Small intestine (tissue), 7 donors: ENCODE results near the gene BOC. TPM values are rescaled to one million over a fixed set of nuclear protein-coding genes. Genes with fewer than 3 reads are reported as not detected.

Experiments
- DNase-seq, 2 donors: peaks; one replicate each; pipeline versions ENCODE4 v3.0.0 to v3.0.0-alpha.2; 2013
- FAIRE-seq: peaks from 2 replicates; lab custom pipeline; 2012; peaks lifted over from hg19 to GRCh38; lab: Jason Lieb, UNC
- H3K27ac ChIP-seq, 3 donors: one replicate each; pipeline ENCODE4 v1.5.1; 2013; ENCODE audit warnings: low read length in 2 of 3, mild to moderate bottlenecking in 2 of 3, control low read depth in 1 of 3, inconsistent platforms in 1 of 3, low read depth in 1 of 3, moderate library complexity in 1 of 3
- H3K27me3 ChIP-seq, 3 donors: one replicate each; pipeline ENCODE4 v1.6.1; 2013; ENCODE audit warnings: low read length in 3 of 3, inconsistent platforms in 1 of 3; ENCODE audit not compliant: control insufficient read depth in 3 of 3, insufficient read depth in 3 of 3
- H3K36me3 ChIP-seq, 3 donors: one replicate each; pipeline ENCODE4 v1.6.1; 2013; ENCODE audit warnings: low read length in 3 of 3, inconsistent platforms in 1 of 3, low read depth in 1 of 3, mild to moderate bottlenecking in 1 of 3, moderate library complexity in 1 of 3; ENCODE audit not compliant: control insufficient read depth in 3 of 3, insufficient read depth in 2 of 3
- H3K4me1 ChIP-seq, 3 donors: one replicate each; pipeline ENCODE4 v1.6.1; 2013; ENCODE audit warnings: low read length in 2 of 3, inconsistent platforms in 1 of 3, low read depth in 1 of 3, mild to moderate bottlenecking in 1 of 3, moderate library complexity in 1 of 3; ENCODE audit not compliant: control insufficient read depth in 3 of 3, insufficient read depth in 2 of 3
- H3K4me3 ChIP-seq, 3 donors: one replicate each; pipeline ENCODE4 v1.5.1; 2013; ENCODE audit warnings: low read length in 3 of 3, control low read depth in 1 of 3, inconsistent platforms in 1 of 3, low read depth in 1 of 3, mild to moderate bottlenecking in 1 of 3, moderate library complexity in 1 of 3
- H3K9me3 ChIP-seq, 2 donors: one replicate each; pipeline ENCODE4 v1.6.1; 2013; ENCODE audit warnings: low read depth in 1 of 2, low read length in 1 of 2; ENCODE audit not compliant: control insufficient read depth in 2 of 2, insufficient read depth in 1 of 2
- WGBS, 3 donors: extraction: QIAGEN DNeasy Blood & Tissue Kit; methylation state at CpG; one replicate each; pipeline ENCODE4 v1.1.7; 2013; 5-methylcytosine and 5-hydroxymethylcytosine counted together
- polyA plus RNA-seq, 4 donors: library from polyadenylated mRNA; stranded (reverse) in 3 of 4; unstranded in 1 of 4; fragments of 200-250 nt in 3 of 4; fragments of 120-200 nt in 1 of 4; gene quantifications; one replicate each; pipeline versions ENCODE4 v1.2.1 to v1.2.3, GENCODE V29; 2013
- donor health status: healthy with polysubstance abuse.
- donor health status: control.
- donor health status: control.
- donor health status: Bipolar disorder and iron deficiency.
- donor health status: healthy.

Gene BOC
- polyA plus RNA-seq, 4 donors, result 0.22 to 4.6 (median 2.9) TPM

DNA sequence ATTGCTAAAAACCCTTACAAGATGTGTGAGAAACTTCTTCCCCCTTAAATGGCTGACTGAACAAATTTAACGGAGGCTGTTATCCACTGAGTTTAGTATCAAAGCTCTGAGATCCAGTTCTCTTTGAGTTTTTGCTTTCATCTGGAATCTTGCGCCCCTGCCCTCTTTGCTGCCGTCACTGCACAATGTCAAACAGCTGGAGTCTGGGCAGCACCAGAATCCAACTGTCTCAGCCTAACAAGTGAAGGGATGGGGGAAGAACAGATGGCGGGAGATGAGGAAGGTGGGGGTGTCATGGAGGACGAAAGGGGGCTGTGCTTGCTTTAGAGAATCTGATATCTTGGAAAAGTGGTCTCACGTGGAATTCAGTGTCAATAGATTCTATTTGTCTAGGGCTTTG is 7.0 kb upstream of the BOC start:
- Histone ChIP-seq H3K4me3 (no peak overlapping the region), H3K27ac (no peak overlapping the region), H3K36me3 (no peaks in the 10 kb centered on the region), H3K4me1 (no peaks in the 10 kb centered on the region), H3K9me3 (no peaks in the 10 kb centered on the region), H3K27me3 (peaks cover 0 to 9% (median 0%) of the 10 kb centered on the region in 3 donors)
- 49 to 59% (median 57%) methylated on average over 6 of the region's 6 CpGs for WGBS, 3 donors
- FAIRE-seq, result no peak
- DNase-seq, result no peak

DNA sequence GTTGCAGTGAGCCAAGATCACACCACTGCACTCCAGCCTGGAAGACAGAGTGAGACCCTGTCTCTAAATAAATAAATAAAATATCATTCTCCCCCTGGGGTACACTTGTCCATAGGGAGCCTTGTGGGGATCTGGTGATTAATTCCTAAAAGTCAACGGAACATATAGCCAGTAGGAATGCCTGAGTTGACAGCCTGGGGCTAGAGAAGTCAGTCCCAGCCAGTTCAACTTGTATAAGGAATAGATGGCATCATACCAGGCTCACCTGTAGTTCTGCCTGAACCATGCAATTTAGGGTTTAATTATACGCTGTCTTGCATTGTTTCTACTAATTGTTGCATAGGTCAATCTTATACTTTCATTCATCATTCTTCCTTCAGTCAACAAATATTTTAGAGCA is 5.9 kb upstream of the BOC start:
- DNase-seq (no peak), FAIRE-seq (no peak)
- Histone ChIP-seq H3K4me1 (no peaks in the 10 kb centered on the region), H3K4me3 (no peak overlapping the region), H3K27me3 (peaks cover 0 to 12% (median 0%) of the 10 kb centered on the region in 3 donors), H3K9me3 (no peaks in the 10 kb centered on the region), H3K36me3 (no peaks in the 10 kb centered on the region), H3K27ac (no peak overlapping the region)
- 72 to 88% (median 86%) methylated on average over 2 of the region's 2 CpGs for WGBS, 3 donors

DNA sequence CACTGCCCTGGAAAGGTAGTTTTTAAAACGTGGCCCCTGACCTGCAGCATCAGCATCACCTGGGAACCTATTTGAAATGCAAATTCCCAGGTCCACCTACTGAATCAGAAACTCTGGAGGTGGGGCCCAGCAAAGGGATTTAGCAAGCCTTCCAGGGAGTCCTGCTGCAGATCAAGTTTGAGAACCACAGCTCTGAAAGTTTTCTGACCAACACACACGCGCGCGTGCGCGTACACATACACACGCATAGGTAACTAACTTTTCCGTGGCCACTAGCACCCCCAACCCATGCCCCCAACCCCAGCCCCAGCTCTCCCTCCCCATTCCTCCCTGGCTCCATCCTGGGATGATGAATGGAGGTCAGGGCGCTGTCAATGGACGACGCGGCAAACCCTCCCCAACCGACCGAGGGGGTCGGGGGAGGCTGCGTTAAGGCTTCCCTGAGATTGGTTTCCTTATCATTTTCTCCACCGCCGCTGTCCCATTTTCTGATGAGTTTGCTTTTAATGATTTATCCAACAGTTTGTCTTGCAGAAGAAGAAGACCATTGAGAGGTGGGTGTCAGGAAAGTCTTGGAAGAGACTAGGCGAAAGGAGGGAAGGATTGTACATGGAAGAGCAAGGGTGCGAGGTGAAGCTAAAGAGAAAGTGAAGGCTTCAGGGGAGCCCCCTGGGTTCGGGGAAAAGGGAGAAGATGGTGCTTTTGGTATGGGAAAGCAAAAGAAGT is 590 bp upstream of the BOC start:
- WGBS, 3 donors, result 25 to 37% (median 34%) methylated on average over 22 of the region's 22 CpGs
- DNase-seq, result peak in 1 of 2 donors; percentile 38
- H3K36me3 ChIP-seq, result no peaks in the 10 kb centered on the region

DNA sequence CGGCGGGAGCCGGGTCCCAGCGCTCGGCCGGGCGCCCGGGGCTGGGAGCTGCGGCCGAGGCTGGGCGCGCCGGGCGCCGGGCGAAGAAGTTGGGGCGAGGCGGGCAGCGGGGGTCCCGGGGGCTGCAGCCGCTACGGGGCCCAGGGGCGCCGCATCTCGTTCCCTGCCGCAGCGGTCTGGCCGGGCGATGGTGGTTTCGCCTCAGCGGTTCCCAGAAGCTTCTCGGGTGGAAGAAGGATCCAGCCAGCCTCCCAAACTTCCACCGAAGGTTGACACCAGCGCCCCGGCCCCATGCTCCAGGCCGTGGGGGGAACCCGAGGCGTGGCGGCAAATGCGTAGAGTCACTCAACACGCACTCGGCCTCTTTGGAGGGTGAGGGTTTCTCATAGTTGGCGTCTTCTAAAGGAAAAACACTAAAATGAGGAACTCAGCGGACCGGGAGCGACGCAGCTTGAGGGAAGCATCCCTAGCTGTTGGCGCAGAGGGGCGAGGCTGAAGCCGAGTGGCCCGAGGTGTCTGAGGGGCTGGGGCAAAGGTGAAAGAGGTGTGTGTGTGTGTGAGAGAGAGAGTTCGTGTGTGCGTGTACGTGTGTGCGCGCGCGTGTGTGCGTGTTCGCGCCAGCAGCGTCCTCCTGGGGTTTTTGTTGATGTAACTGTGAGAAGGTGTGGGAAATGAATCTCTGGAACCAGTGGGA is 940 bp downstream of the BOC start:
- Histone ChIP-seq H3K36me3 (no peaks in the 10 kb centered on the region), H3K27me3 (peaks cover 0 to 45% (median 0%) of the 10 kb centered on the region in 3 donors), H3K27ac (peak overlapping the region in 2 of 3 donors; percentile 26 to 82), H3K4me3 (peak overlapping the region; percentile 41 to 61 (median 48)), H3K9me3 (no peaks in the 10 kb centered on the region), H3K4me1 (peaks cover 0 to 6% (median 0%) of the 10 kb centered on the region in 3 donors)
- DNase-seq, result peak in 1 of 2 donors; percentile 42
- no peak for FAIRE-seq
- 2 to 7% (median 3%) methylated on average over 35 to 62 of the region's 62 CpGs for WGBS, 3 donors

More for the DNA sequence above, 590 bp upstream of the BOC start:
- peak overlapping the region in 2 of 3 donors; percentile 82 to 83 for H3K27ac ChIP-seq
- FAIRE-seq, result no peak
- H3K4me3 ChIP-seq, result peak overlapping the region in 1 of 3 donors; percentile 55
- peaks cover 0 to 6% (median 0%) of the 10 kb centered on the region in 3 donors for H3K4me1 ChIP-seq
- H3K27me3 ChIP-seq, result peaks cover 0 to 48% (median 0%) of the 10 kb centered on the region in 3 donors
- H3K9me3 ChIP-seq, result no peaks in the 10 kb centered on the region

DNA sequence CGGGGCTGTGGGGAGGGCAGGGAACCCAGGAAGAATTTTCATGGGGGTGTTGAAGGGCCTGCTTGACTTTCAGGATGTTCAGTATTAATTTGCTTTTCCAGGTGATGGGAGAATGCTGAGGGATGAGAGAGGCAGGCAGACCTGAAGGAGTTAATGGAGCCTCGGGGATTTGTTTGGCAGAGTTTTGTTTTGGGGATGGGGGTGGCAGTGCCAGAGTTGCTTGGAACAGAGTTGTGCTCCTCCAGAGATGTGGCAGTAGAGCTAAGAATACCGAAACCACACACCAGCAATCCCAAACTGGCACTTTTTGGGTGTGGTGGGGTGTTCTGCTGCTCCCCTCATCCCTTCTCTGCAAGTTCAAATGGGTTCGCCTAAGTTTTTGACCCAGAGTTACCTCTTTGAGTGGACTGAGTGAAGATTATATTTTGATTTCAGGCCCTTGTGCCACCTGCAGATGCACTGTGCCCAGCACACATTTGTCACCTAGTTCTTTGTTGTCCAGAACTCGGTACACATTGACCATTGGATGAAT is 1.6 kb downstream of the BOC start:
- WGBS, 3 donors, result 37 to 39% (median 38%) methylated on average over 5 of the region's 5 CpGs
- no peaks in the 10 kb centered on the region for H3K9me3 ChIP-seq
- H3K4me3 ChIP-seq, result peak overlapping the region in 2 of 3 donors; percentile 48 to 61
- no peak for DNase-seq
- H3K27me3 ChIP-seq, result peaks cover 0 to 45% (median 0%) of the 10 kb centered on the region in 3 donors
- no peak for FAIRE-seq
- peaks cover 0 to 6% (median 0%) of the 10 kb centered on the region in 3 donors for H3K4me1 ChIP-seq
- H3K36me3 ChIP-seq, result no peaks in the 10 kb centered on the region
- H3K27ac ChIP-seq, result peak overlapping the region in 1 of 3 donors; percentile 82

DNA sequence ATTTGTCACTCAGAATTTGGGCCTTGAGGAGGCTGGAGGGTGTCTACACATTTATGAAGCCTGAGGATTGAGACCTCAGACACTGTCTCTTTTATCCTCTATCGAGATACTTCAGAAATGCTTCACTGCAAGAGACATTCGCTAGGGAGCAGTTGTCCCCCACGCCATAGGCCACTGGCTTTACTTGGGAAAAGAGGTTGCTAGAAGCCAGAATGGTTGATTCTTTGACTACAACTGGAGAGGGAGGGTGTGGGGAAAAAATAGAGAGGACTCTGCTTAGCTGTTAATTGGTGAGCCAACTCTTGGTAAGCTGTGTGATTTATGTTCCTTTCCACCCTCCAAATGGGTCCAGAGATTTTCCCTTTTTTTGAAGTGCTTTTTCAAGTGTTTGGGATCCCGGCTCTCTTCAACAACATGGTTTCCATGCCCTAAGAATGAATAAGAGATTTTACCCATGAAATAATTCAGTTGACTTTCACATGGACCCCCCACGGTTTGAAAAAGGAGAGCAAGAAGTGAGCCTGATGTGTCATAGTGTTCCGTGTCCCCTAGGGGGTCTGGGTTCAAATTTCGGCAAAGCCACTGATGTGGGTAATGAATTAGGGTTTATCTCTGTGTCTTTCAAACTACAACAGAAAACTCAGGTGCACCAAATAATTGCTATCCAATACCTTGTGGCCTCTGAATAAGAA is 2.7 kb downstream of the BOC start:
- Histone ChIP-seq H3K36me3 (no peaks in the 10 kb centered on the region), H3K4me3 (no peak overlapping the region), H3K27me3 (peaks cover 0 to 41% (median 0%) of the 10 kb centered on the region in 3 donors), H3K27ac (no peak overlapping the region), H3K4me1 (peaks cover 0 to 6% (median 0%) of the 10 kb centered on the region in 3 donors), H3K9me3 (no peaks in the 10 kb centered on the region)
- WGBS, 3 donors, result 80 to 90% (median 82%) methylated on average over 7 of the region's 7 CpGs
- FAIRE-seq (no peak), DNase-seq (no peak)

DNA sequence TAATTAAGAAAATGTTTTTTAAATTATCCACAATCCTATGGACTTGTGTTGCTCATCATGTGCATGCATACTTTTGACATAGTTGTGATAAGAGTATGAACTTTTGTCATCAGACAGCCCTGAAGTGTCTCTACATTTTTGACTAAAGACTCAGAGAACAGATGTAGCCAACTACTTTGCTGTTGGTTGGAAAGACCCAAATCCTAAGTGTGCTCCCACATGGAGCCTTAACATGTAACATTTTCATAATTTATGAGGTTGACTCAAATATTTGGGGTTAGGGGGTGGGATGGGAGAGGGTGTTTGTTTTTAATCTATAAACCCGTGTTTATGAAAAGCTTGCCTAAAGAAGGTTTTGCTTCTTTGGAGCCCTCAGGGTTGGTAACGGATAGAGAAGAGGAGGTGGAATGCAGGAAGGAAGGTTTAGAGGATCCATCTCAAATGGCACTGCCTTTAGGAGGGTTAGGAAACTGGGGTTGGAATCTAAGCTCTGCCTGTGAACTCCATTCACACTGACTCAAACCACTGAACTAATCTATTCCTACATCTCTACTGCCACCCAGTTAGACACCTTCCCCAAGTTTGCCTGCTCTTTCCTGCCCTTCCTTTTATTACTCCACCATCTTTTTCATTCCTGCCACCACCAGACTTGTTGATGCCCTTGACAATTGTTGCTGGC is 3.7 kb downstream of the BOC start:
- Histone ChIP-seq H3K4me3 (no peak overlapping the region), H3K27me3 (peaks cover 0 to 43% (median 0%) of the 10 kb centered on the region in 3 donors), H3K27ac (no peak overlapping the region), H3K9me3 (no peaks in the 10 kb centered on the region), H3K4me1 (peaks cover 0 to 6% (median 0%) of the 10 kb centered on the region in 3 donors), H3K36me3 (no peaks in the 10 kb centered on the region)
- WGBS, 3 donors, result 68 to 80% (median 69%) methylated on average over 2 of the region's 2 CpGs
- no peak for FAIRE-seq
- DNase-seq, result no peak
